GM23248 (cell line): ENCODE data around the gene CAPN9. TPM values are rescaled to one million over a fixed set of nuclear protein-coding genes. Genes with fewer than 3 reads are reported as not detected.
"Not testable (repeated sequence)": the region's sequence is repeated elsewhere in the genome, so short reads cannot be mapped to it uniquely, and the experiment has no call there.

Experiments
- DNase-seq: peaks from one replicate; pipeline ENCODE4 v3.0.0-alpha.2; 2015
- H2AFZ ChIP-seq: fragments of 200-600 bp; sonication (generic); 2 replicates; pipeline ENCODE4 v1.6.1; 2016; ENCODE audit warnings: antibody characterized with exemption
- H3F3A ChIP-seq: fragments of 200-600 bp; sonication (generic); 2 replicates; pipeline ENCODE4 v1.6.1; 2016; ENCODE audit warnings: mild to moderate bottlenecking, antibody characterized with exemption, mixed run types; ENCODE audit not compliant: insufficient read depth
- H3K27ac ChIP-seq: fragments of 200-600 bp; sonication (generic); 2 replicates; pipeline ENCODE4 v1.5.1; 2016; ENCODE audit warnings: mild to moderate bottlenecking
- H3K27me3 ChIP-seq: fragments of 200-600 bp; sonication (generic); replicated peaks from 2 replicates; pipeline ENCODE4 v1.6.1; 2016; ENCODE audit warnings: mild to moderate bottlenecking; ENCODE audit not compliant: insufficient read depth
- H3K36me3 ChIP-seq: fragments of 200-600 bp; sonication (generic); 2 replicates; pipeline ENCODE4 v1.6.1; 2016; ENCODE audit warnings: low read depth, mild to moderate bottlenecking
- H3K4me1 ChIP-seq: fragments of 200-600 bp; sonication (generic); 2 replicates; pipeline ENCODE4 v1.6.1; 2016; ENCODE audit warnings: mild to moderate bottlenecking; ENCODE audit not compliant: insufficient read depth
- H3K4me2 ChIP-seq: fragments of 200-600 bp; sonication (generic); one replicate; pipeline ENCODE4 v1.6.1; 2016; ENCODE audit warnings: mild to moderate bottlenecking; ENCODE audit not compliant: unreplicated experiment
- H3K4me3 ChIP-seq: fragments of 200-600 bp; sonication (generic); 2 replicates; pipeline ENCODE4 v1.5.1; 2016; ENCODE audit warnings: mild to moderate bottlenecking
- H3K79me2 ChIP-seq: fragments of 200-600 bp; sonication (generic); 2 replicates; pipeline ENCODE4 v1.6.1; 2016; ENCODE audit warnings: mild to moderate bottlenecking; ENCODE audit not compliant: insufficient read depth
- H3K9ac ChIP-seq: fragments of 200-600 bp; sonication (generic); 2 replicates; pipeline ENCODE4 v1.6.1; 2016; ENCODE audit warnings: mild to moderate bottlenecking
- H3K9me2 ChIP-seq: fragments of 200-600 bp; sonication (generic); 2 replicates; pipeline ENCODE4 v1.6.1; 2016; ENCODE audit warnings: mixed run types, mild to moderate bottlenecking, moderate library complexity; ENCODE audit not compliant: insufficient read depth
- H3K9me3 ChIP-seq: fragments of 200-600 bp; sonication (generic); one replicate; pipeline ENCODE4 v1.6.1; 2017; ENCODE audit warnings: low read depth
- H4K20me1 ChIP-seq: fragments of 200-600 bp; sonication (generic); 2 replicates; pipeline ENCODE4 v1.6.0; 2016; ENCODE audit not compliant: insufficient read depth
- EZH2 ChIP-seq: fragments of 200-600 bp; sonication (generic); IDR thresholded peaks from 2 replicates; pipeline ENCODE4 v1.6.1; 2018; ENCODE audit warnings: antibody characterized with exemption, mild to moderate bottlenecking; ENCODE audit not compliant: insufficient read depth, poor library complexity, severe bottlenecking
- EZH2phosphoT487 ChIP-seq: fragments of 200-600 bp; sonication (generic); IDR thresholded peaks from 2 replicates; pipeline ENCODE4 v1.6.1; 2018; ENCODE audit warnings: antibody characterized with exemption, moderate library complexity, mild to moderate bottlenecking, low read depth; ENCODE audit not compliant: insufficient read depth
- WGBS, 2 experiments: methylation state at CpG; one replicate each; pipeline ENCODE4 v1.1.6; 2015 to 2017; ENCODE audit warnings: low lambda C conversion rate in 2 of 2, low coverage in 1 of 2; ENCODE audit errors: missing lambda C conversion rate in 2 of 2; 5-methylcytosine and 5-hydroxymethylcytosine counted together
- in situ Hi-C: fragments of 300-500 bp; cut with MboI; formaldehyde crosslinking; loops from 2 replicates; pipeline ENCODE4 v1.15.0; 2020
- polyA plus RNA-seq: library from polyadenylated mRNA; unstranded; fragments of >200 nt; fragmentation: Nextera tagmentation; extraction: Ambion mirVana; gene quantifications from 2 replicates; pipeline ENCODE4 v1.2.1, GENCODE V29; 2016
- total RNA-seq: library from RNA; depleted of rRNA; stranded (reverse); fragments of >200 nt; shearing (Covaris generic); gene quantifications from 2 replicates; pipeline ENCODE4 v1.2.3, GENCODE V29; 2014

The CAPN9 gene
- total and polyA plus RNA-seq, 2 experiments from 2014 or later, result not detected

GRCh38 chr1:230766318-230766717 lies 19.1 kb downstream of the CAPN9 start:
- no peaks in the 10 kb centered on the region; the same call in 1 of the 2 replicates for H3K27me3 ChIP-seq
- DNase-seq, result no peak
- no peaks in the 10 kb centered on the region for H3K79me2 ChIP-seq
- H3K4me3 ChIP-seq, result no peak overlapping the region
- peaks cover 8% of the 10 kb centered on the region; the same call in 1 of the 2 replicates for H3K4me1 ChIP-seq
- H3K27ac ChIP-seq, result no peak overlapping the region
- H3F3A ChIP-seq, result no peaks in the 10 kb centered on the region
- no peak overlapping the region for H3K4me2 ChIP-seq
- H2AFZ ChIP-seq, result no peak overlapping the region
- H3K9me2 ChIP-seq, result no peaks in the 10 kb centered on the region
- H3K9ac ChIP-seq, result no peak overlapping the region
- H4K20me1 ChIP-seq, result no peaks in the 10 kb centered on the region
- H3K9me3 ChIP-seq, result no peaks in the 10 kb centered on the region
- in situ Hi-C loops, result no loop called here
- WGBS, 2 experiments, result 57 to 71% methylated on average over 3 of the region's 3 CpGs
- no peaks in the 10 kb centered on the region for H3K36me3 ChIP-seq
- TF ChIP-seq EZH2, result no peak

- H3K36me3 ChIP-seq, H3K79me2 ChIP-seq, H3K27ac ChIP-seq, H3K9ac ChIP-seq, H4K20me1 ChIP-seq, DNase-seq, in situ Hi-C loops, H3K9me3 ChIP-seq, H3K4me2 ChIP-seq, H3K4me3 ChIP-seq, H3K9me2 ChIP-seq, H3F3A ChIP-seq, H3K27me3 ChIP-seq, H2AFZ ChIP-seq: not testable (repeated sequence)
- WGBS, 2 experiments, result 51 to 52% methylated on average over 8 of the region's 8 CpGs
- H3K4me1 ChIP-seq, result peaks cover 13% of the 10 kb centered on the region
Measured at GRCh38 chr1:230767859-230768612, 20.8 kb downstream of the CAPN9 start.

GRCh38 chr1:230768903-230769570 lies 21.8 kb downstream of the CAPN9 start:
- Histone ChIP-seq H3F3A (no peaks in the 10 kb centered on the region), H4K20me1 (no peaks in the 10 kb centered on the region), H3K4me3 (no peak overlapping the region), H2AFZ (peak overlapping the region; percentile 24; the same call in 1 of the 2 replicates), H3K36me3 (no peaks in the 10 kb centered on the region), H3K9me2 (no peaks in the 10 kb centered on the region), H3K4me1 (peaks cover 17% of the 10 kb centered on the region), H3K9ac (no peak overlapping the region), H3K4me2 (no peak overlapping the region), H3K27ac (no peak overlapping the region; the same call in 1 of the 2 replicates), H3K27me3 (no peaks in the 10 kb centered on the region), H3K79me2 (no peaks in the 10 kb centered on the region), H3K9me3 (no peaks in the 10 kb centered on the region)
- in situ Hi-C loops, result no loop called here
- WGBS, 2 experiments, result 20 to 22% methylated on average over 15 of the region's 15 CpGs
- TF ChIP-seq EZH2 (no peak), EZH2phosphoT487 (no peak)
- peak; percentile 62 for DNase-seq

DNA sequence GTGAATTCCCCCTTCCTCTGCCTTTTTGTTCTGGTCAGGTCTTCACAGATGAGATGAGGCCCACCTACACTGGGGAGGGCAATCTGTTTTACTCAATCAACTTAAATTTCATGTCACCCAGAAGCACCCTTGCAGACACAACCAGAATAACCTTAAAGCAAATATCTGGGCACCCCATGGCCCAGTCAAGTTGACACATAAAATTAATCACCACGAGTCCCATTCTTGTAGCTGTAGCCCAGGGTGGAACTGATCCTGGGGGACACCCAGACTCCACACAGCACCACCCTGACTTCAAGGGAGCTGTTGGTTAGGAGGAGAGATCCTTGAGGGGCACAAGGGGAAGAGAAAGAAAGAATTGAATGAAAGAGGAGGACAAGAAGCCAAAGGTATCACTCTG lies 23.1 kb downstream of the CAPN9 start:
- H3K4me1 ChIP-seq, result peaks cover 17% of the 10 kb centered on the region
- H3K9me3 ChIP-seq, result no peaks in the 10 kb centered on the region
- no peak overlapping the region for H3K4me3 ChIP-seq
- H4K20me1 ChIP-seq, result no peaks in the 10 kb centered on the region
- no peaks in the 10 kb centered on the region for H3K27me3 ChIP-seq
- H3K4me2 ChIP-seq, result no peak overlapping the region
- DNase-seq, result no peak
- in situ Hi-C loops, result loop anchor here (10.0 kb wide), 1 partner anchor 136 kb away; no protein-coding TSS in a partner anchor
- no peaks in the 10 kb centered on the region for H3K79me2 ChIP-seq
- H2AFZ ChIP-seq, result no peak overlapping the region
- no peak for TF ChIP-seq EZH2phosphoT487
- TF ChIP-seq EZH2, result no peak
- no peak overlapping the region for H3K27ac ChIP-seq
- no peaks in the 10 kb centered on the region for H3K36me3 ChIP-seq
- WGBS, 2 experiments, result 24 to 26% methylated on average over 1 of the region's 1 CpG
- H3K9ac ChIP-seq, result no peak overlapping the region
- no peaks in the 10 kb centered on the region for H3F3A ChIP-seq
- H3K9me2 ChIP-seq, result no peaks in the 10 kb centered on the region
